ENCODE data around the gene CERS4. TPM values are rescaled to one million over a fixed set of nuclear protein-coding genes. Genes with fewer than 3 reads are reported as not detected.

The CERS4 gene
- polyA plus RNA-seq, 3 donors: 32.0 to 41.4 (median 38.7) TPM

DNA sequence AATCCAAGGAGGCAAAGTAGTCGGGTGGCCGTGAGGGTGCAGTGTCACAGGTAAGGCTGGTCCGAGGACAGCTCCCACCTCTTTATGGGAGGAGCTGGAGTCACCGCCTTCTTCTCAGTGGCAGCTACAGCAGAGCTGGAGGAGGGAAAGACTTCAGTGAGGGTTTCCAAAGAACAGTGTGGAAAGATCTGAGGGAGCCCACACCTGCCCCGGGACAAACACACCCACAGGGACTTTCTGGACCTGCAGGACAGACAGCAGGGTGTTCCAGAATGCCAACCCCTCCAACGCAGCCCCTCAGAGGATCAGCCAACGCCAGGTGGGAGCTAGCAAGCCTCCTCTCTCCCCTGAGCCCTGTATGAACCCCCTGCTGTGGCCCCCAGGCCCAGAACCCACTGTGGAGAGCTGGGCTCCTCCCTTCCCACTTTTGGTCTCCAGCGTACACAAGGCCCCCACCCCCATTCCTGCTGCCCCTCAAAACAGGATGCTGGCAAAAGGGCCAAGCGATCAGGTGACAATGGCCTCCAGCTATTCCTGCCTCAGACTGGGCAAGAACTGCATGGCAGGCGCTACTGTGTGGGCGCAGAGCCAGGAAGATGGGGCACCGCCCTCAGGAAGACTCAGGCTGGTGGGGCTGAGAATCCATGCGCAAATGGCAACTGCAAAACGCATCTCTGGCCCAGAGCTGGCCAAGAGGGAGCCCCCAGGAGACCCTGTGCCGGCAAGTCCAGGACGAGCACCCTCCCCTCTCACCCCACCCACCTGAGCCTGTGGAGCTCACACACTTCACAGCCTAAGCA is 102.5 kb downstream of the CERS4 start:
- DNase-seq (ENCODE audit: low read depth in 3 of 3, low spot score in 2 of 3): no peak

Other genes starting within 250 kb of the CERS4 start
- 10 to 100 TPM; 75.1 to 92.8 (median 81.6) TPM for gene ELAVL1, start 203.7 kb upstream of the CERS4 start, polyA plus RNA-seq (ENCODE audit: insufficient read length in 3 of 3)
- under 1 TPM in 2 of 3 donors, not detected in 1; 0.22 to 0.24 TPM for gene CCL25, start 156.6 kb upstream of the CERS4 start, polyA plus RNA-seq (ENCODE audit: insufficient read length in 3 of 3)
- gene FBN3, start 59.8 kb upstream of the CERS4 start, polyA plus RNA-seq (ENCODE audit: insufficient read length in 3 of 3): 10 to 100 TPM; 29.8 to 33.9 (median 31.6) TPM
- 10 to 100 TPM; 24.2 to 25.9 (median 24.7) TPM for gene CD320, start 99.0 kb downstream of the CERS4 start, polyA plus RNA-seq (ENCODE audit: insufficient read length in 3 of 3)
- gene NDUFA7, start 112.0 kb downstream of the CERS4 start, polyA plus RNA-seq (ENCODE audit: insufficient read length in 3 of 3): 10 to 100 TPM; 44.1 to 53.9 (median 50.0) TPM
- gene RPS28, start 112.1 kb downstream of the CERS4 start, polyA plus RNA-seq (ENCODE audit: insufficient read length in 3 of 3): 100 to 1,000 TPM; 320 to 390 (median 377) TPM
- gene KANK3, start 133.9 kb downstream of the CERS4 start, polyA plus RNA-seq (ENCODE audit: insufficient read length in 3 of 3): 1 to 10 TPM; 6.4 to 7.6 (median 7.0) TPM
- 1 to 10 TPM; 1.4 to 2.5 (median 1.7) TPM for gene ANGPTL4, start 154.8 kb downstream of the CERS4 start, polyA plus RNA-seq (ENCODE audit: insufficient read length in 3 of 3)
- 100 to 1,000 TPM; 125 to 147 (median 129) TPM for gene RAB11B, start 181.0 kb downstream of the CERS4 start, polyA plus RNA-seq (ENCODE audit: insufficient read length in 3 of 3)
- gene MARCHF2, start 203.9 kb downstream of the CERS4 start, polyA plus RNA-seq (ENCODE audit: insufficient read length in 3 of 3): 10 to 100 TPM; 10.7 to 13.4 (median 11.6) TPM
- 100 to 1,000 TPM; 433 to 501 (median 481) TPM for gene HNRNPM, start 235.6 kb downstream of the CERS4 start, polyA plus RNA-seq (ENCODE audit: insufficient read length in 3 of 3)